Sigmoid colon (tissue), 4 donors: ENCODE measurements around the gene STKLD1.

Source experiments
- CTCF ChIP-seq, 4 experiments: fragments of 450-650 bp in 3 of 4; fragments of 200-600 bp in 1 of 4; IDR thresholded peaks; one replicate each; pipeline ENCODE4 v1.5.1; 2016 to 2019; ENCODE audit warnings: antibody characterized with exemption in 4 of 4, mild to moderate bottlenecking in 3 of 4, moderate library complexity in 2 of 4
- EP300 ChIP-seq, 4 donors: sonication (generic); formaldehyde crosslinking; IDR thresholded peaks; one replicate each; pipeline ENCODE4 v1.6.1; 2017; ENCODE audit warnings: antibody characterized with exemption in 4 of 4
- POLR2A ChIP-seq, 2 donors: fragments of 450-650 bp; IDR thresholded peaks; one replicate each; pipeline ENCODE4 v1.6.1; 2016; ENCODE audit warnings: antibody characterized with exemption in 2 of 2, mild to moderate bottlenecking in 2 of 2, moderate library complexity in 2 of 2
- POLR2AphosphoS5 ChIP-seq, 4 donors: sonication (generic); formaldehyde crosslinking; IDR thresholded peaks; one replicate each; pipeline ENCODE4 v1.6.1; 2017; ENCODE audit warnings: antibody characterized with exemption in 4 of 4

- TF ChIP-seq CTCF (IDR thresholded peaks at IDR 0.05) (no peak), POLR2A (IDR thresholded peaks at IDR 0.05) (no peak), POLR2AphosphoS5 (IDR thresholded peaks at IDR 0.05) (no peak), EP300 (IDR thresholded peaks at IDR 0.05) (no peak)
These were observed 60.5 kb downstream of the STKLD1 start for GRCh38 chr9:133436681-133437080.
